Stimulated activated memory B cell treated with anti-CD40 and anti-IgM and Interleukin-4, amounts not matched to agents 10 μg/mL and 1 μg/mL and 100 μg/mL, for 72 hours (primary cell): Measurements from ENCODE around the gene ACTR5.
"Not testable (repeated sequence)": the region's sequence is repeated elsewhere in the genome, so short reads cannot be mapped to it uniquely, and the experiment has no call there.

Experiments
- ATAC-seq: fragments of 150-1000 bp; cut with Tn5 transposase; 2 replicates; pipeline ENCODE4 v1.10.0; 2021
- H3K27ac Mint-ChIP-seq: one replicate; pipeline ENCODE4 v1.8.0; 2022; ENCODE audit warnings: mild to moderate bottlenecking, mixed read lengths
- H3K27me3 Mint-ChIP-seq: one replicate; pipeline ENCODE4 v1.8.0; 2022; ENCODE audit warnings: mixed read lengths
- H3K36me3 Mint-ChIP-seq: one replicate; pipeline ENCODE4 v1.8.0; 2022; ENCODE audit warnings: mixed read lengths
- H3K4me1 Mint-ChIP-seq: one replicate; pipeline ENCODE4 v1.8.0; 2022; ENCODE audit warnings: mixed read lengths
- H3K4me3 Mint-ChIP-seq: one replicate; pipeline ENCODE4 v1.8.0; 2022; ENCODE audit warnings: mild to moderate bottlenecking, moderate library complexity, mixed read lengths
- H3K9me3 Mint-ChIP-seq: one replicate; pipeline ENCODE4 v1.8.0; 2022; ENCODE audit warnings: mixed read lengths

Gene ACTR5

DNA sequence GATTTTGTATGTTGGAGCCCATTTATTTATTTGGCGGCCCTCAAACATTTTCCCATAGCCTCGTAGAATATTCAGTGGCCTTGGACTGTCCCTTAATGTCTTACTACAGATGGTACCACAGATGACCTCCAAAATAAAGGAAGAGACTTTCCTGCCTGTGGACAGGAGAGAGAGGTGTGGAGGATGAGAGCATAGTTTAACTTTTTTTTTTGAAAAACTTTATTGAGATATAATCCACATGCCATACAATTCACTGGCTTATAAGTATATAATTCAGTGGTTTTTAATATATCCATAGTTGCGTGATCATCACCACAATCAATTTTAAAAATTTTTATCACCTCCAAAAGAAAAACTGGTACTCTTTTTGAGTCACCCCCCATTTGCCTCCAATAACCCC, 52.6 kb downstream of the ACTR5 start:
- Mint-ChIP-seq H3K27ac (no peak overlapping the region), H3K4me3 (no peak overlapping the region), H3K9me3 (no peaks in the 10 kb centered on the region), H3K27me3 (no peaks in the 10 kb centered on the region), H3K36me3 (peaks cover 4% of the 10 kb centered on the region), H3K4me1 (peaks cover 23% of the 10 kb centered on the region)
- no peak for ATAC-seq

DNA sequence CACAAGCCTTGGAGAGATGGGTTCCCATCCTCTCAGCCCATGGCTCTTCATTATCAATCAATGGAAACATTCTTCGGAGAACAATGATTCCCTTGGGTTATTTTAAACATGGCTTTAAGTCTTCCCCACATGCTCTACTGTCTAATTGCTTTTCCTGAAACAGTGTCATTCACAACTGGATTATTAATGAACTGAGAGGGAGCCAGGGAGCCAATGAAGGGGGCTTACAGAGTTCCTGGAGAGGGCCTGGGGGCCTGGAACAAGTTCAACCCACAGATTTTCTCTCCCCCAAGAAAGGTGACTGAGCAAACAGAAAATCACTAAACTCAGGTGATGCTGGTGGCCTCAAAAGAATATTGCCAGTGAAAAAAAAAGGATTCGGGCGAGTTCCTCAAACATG, 56.0 kb downstream of the ACTR5 start:
- peak overlapping the region; percentile 84 for H3K27ac Mint-ChIP-seq
- H3K27me3 Mint-ChIP-seq: no peaks in the 10 kb centered on the region
- peaks cover 39% of the 10 kb centered on the region for H3K4me1 Mint-ChIP-seq
- H3K36me3 Mint-ChIP-seq: peaks cover 26% of the 10 kb centered on the region
- no peak for ATAC-seq
- peak overlapping the region; percentile 88 for H3K4me3 Mint-ChIP-seq
- no peaks in the 10 kb centered on the region for H3K9me3 Mint-ChIP-seq

DNA sequence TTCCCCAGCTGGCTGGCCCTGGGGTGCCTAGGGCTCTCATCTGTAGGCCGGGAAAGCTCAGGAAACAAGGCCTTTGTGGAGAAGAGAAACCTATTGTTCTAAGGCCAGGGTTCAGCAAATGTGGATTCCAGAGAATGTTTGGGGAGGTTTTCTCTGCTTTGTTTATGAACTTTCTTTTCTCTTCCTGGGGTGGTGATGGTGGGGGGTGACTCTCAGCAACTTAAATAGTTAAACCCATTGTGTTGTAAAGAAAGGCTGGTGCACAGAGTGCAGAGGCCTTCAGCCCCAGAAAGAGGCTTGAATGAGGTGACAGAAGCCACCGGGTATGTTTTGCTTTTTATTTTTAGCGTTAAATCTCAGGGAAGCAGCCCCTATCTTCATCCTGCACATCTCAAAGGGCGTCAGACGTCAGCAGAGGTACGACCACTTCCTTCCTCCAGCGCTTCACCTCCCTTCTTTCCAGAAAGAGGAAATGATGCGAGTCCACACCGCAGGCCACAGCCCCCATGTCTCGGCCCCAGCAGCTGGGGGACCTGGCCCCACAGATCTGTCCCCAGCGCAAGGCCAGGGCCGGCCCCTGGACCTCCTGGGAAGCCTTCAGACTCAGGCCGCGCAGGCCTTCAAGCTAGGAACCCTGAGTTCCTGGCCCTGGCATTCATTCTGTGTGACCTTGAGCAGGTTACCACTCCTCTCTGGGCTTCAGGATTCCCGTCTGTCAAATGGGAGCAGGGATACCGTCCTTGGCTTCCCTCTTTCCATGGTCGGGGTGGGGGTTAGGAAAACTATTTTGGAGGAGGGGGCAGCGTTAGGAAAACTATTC, 56.6 kb downstream of the ACTR5 start:
- Mint-ChIP-seq H3K27ac (peak overlapping the region; percentile 84), H3K4me1 (peaks cover 46% of the 10 kb centered on the region), H3K36me3 (peaks cover 33% of the 10 kb centered on the region), H3K27me3 (no peaks in the 10 kb centered on the region), H3K9me3 (no peaks in the 10 kb centered on the region), H3K4me3 (peak overlapping the region; percentile 88)
- peak; percentile 85 for ATAC-seq

DNA sequence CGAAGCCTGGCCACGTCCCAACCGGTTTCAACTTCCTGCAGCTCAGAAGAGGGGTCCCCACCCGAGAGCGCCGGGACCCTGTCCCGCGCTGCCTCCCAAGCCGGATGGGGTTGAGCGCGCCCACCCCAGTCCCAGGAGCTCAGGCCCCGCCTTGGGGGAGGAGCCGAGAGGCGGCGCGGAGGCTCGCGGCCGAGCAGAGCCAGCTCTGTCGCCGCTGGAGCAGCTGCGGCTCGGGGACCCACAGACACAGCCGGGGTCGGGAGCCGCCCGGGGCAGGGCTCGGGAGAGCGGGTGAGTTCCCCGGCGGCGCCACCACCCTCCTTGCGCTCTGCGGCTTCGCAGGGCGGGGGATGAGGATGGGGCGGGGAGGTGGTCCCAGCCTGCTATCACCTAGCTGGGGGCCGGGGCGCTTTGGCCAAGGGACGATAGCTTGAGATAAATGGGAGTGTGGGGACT, 57.3 kb downstream of the ACTR5 start, which contains the start of gene PPP1R16B:
PPP1R16B (plus strand) TSS at position 196 of the 456 bp plus-strand sequence. CDS start 30,229 bp downstream, outside the sequence.
- H3K36me3 Mint-ChIP-seq: peaks cover 40% of the 10 kb centered on the region

DNA sequence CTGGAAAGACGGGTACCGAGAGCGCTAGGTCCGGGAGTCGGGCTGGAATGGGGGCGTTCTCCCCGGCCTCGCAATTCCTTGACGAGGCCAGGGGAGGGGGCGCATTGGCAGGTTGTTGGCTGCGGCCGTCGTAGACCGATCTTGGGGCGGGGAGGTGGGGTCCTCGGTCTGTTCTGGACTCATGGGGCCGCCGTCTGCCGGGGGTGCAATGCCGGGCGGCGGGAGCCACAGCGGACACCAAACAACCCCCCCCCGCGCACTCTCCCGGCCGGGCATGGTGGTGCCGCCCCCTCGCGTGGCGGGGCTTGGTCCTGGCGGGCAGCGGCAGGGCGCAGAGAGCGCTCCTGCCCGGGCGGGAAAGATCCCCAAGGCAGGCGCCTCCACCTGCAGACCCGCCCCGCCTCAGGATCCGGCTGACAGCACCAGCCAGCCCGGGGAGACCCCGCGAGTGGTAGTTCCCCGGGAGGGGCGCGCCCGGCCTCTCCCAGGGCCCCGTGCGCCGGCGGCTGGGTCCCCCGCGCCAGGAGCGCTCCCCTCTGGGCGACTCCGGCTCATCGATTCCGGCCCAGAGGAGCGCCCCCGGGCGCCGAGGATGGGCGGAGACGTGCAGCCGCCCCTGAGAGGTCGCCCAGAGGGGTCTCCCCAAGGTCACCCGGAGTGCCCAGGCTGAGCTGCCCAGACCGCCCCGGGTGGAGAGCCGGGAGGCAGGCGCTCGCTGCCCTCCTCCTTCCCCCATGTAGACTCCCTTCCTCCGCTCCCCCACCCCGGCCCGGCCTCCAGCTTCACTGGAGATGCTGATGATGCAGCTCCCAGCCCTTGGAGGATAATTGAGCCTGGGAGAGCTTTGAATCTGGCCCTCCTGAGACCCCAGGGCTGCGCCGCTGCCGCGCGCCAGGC, 57.9 kb downstream of the ACTR5 start:
- Mint-ChIP-seq H3K36me3 (peaks cover 45% of the 10 kb centered on the region), H3K4me1 (peaks cover 59% of the 10 kb centered on the region), H3K27ac (peak overlapping the region; percentile 84), H3K27me3 (no peaks in the 10 kb centered on the region), H3K9me3 (no peaks in the 10 kb centered on the region), H3K4me3 (peak overlapping the region; percentile 88)
- peak; percentile 37 for ATAC-seq

More for the DNA sequence above, 57.3 kb downstream of the ACTR5 start, which contains the start of gene PPP1R16B:
- peak; percentile 88 for ATAC-seq
- H3K4me3 Mint-ChIP-seq: peak within 1 kb of the TSS; percentile 88
- peaks cover 52% of the 10 kb centered on the region for H3K4me1 Mint-ChIP-seq
- no peaks in the 10 kb centered on the region for H3K9me3 Mint-ChIP-seq
- H3K27ac Mint-ChIP-seq: peak within 1 kb of the TSS; percentile 84
- H3K27me3 Mint-ChIP-seq: no peaks in the 10 kb centered on the region

- peak overlapping the region; percentile 84 for H3K27ac Mint-ChIP-seq
- no peaks in the 10 kb centered on the region for H3K27me3 Mint-ChIP-seq
- H3K4me1 Mint-ChIP-seq: peaks cover 67% of the 10 kb centered on the region
- peaks cover 51% of the 10 kb centered on the region for H3K36me3 Mint-ChIP-seq
- H3K9me3 Mint-ChIP-seq: no peaks in the 10 kb centered on the region
- ATAC-seq: peak; percentile 61
- H3K4me3 Mint-ChIP-seq: peak overlapping the region; percentile 88
Observed at GRCh38 chr20:38806855-38807655, 58.8 kb downstream of the ACTR5 start.

GRCh38 chr20:38809942-38810341, 61.7 kb downstream of the ACTR5 start:
- no peak for ATAC-seq
- peaks cover 84% of the 10 kb centered on the region for H3K4me1 Mint-ChIP-seq
- H3K9me3 Mint-ChIP-seq: no peaks in the 10 kb centered on the region
- H3K36me3 Mint-ChIP-seq: peaks cover 57% of the 10 kb centered on the region
- H3K4me3 Mint-ChIP-seq: peak overlapping the region; percentile 88
- no peaks in the 10 kb centered on the region for H3K27me3 Mint-ChIP-seq
- H3K27ac Mint-ChIP-seq: peak overlapping the region; percentile 84

GRCh38 chr20:38810926-38811630, 62.8 kb downstream of the ACTR5 start:
- H3K36me3 Mint-ChIP-seq: peaks cover 63% of the 10 kb centered on the region
- H3K4me3 Mint-ChIP-seq: peak overlapping the region; percentile 88
- ATAC-seq: no peak
- peaks cover 92% of the 10 kb centered on the region for H3K4me1 Mint-ChIP-seq
- H3K27me3 Mint-ChIP-seq: no peaks in the 10 kb centered on the region
- no peaks in the 10 kb centered on the region for H3K9me3 Mint-ChIP-seq
- peak overlapping the region; percentile 84 for H3K27ac Mint-ChIP-seq

- no peaks in the 10 kb centered on the region for H3K9me3 Mint-ChIP-seq
- ATAC-seq: no peak
- H3K4me3 Mint-ChIP-seq: peak overlapping the region; percentile 58
- H3K27me3 Mint-ChIP-seq: no peaks in the 10 kb centered on the region
- peaks cover 64% of the 10 kb centered on the region for H3K36me3 Mint-ChIP-seq
- H3K27ac Mint-ChIP-seq: peak overlapping the region; percentile 84
- H3K4me1 Mint-ChIP-seq: peaks cover 99% of the 10 kb centered on the region
Observed at GRCh38 chr20:38811769-38812168, 63.5 kb downstream of the ACTR5 start.

GRCh38 chr20:38812182-38812581, 63.9 kb downstream of the ACTR5 start:
- Mint-ChIP-seq H3K4me3 (peak overlapping the region; percentile 58), H3K4me1 (peaks cover 99% of the 10 kb centered on the region), H3K9me3 (peaks cover 2% of the 10 kb centered on the region), H3K27me3 (no peaks in the 10 kb centered on the region), H3K27ac (peak overlapping the region; percentile 84), H3K36me3 (peaks cover 64% of the 10 kb centered on the region)
- ATAC-seq: peak; percentile 20

- no peaks in the 10 kb centered on the region for H3K27me3 Mint-ChIP-seq
- H3K4me3 Mint-ChIP-seq: peak overlapping the region; percentile 13
- ATAC-seq: no peak
- H3K27ac Mint-ChIP-seq: peak overlapping the region; percentile 84
- H3K9me3 Mint-ChIP-seq: peaks cover 2% of the 10 kb centered on the region
- peaks cover 99% of the 10 kb centered on the region for H3K4me1 Mint-ChIP-seq
- peaks cover 64% of the 10 kb centered on the region for H3K36me3 Mint-ChIP-seq
Observed at GRCh38 chr20:38812709-38813573, 64.7 kb downstream of the ACTR5 start.

- peak overlapping the region; percentile 84 for H3K27ac Mint-ChIP-seq
- H3K9me3 Mint-ChIP-seq, ATAC-seq, H3K27me3 Mint-ChIP-seq: not testable (repeated sequence)
- peak overlapping the region; percentile 26 for H3K4me3 Mint-ChIP-seq
- peaks cover 68% of the 10 kb centered on the region for H3K36me3 Mint-ChIP-seq
- H3K4me1 Mint-ChIP-seq: peaks cover 100% of the 10 kb centered on the region
Observed at GRCh38 chr20:38813574-38813962, 65.3 kb downstream of the ACTR5 start.

GRCh38 chr20:38815446-38815845, 67.2 kb downstream of the ACTR5 start:
- Mint-ChIP-seq H3K4me3 (peak overlapping the region; percentile 47), H3K4me1 (peaks cover 93% of the 10 kb centered on the region), H3K36me3 (peaks cover 65% of the 10 kb centered on the region), H3K27ac (peak overlapping the region; percentile 90), H3K9me3 (peaks cover 2% of the 10 kb centered on the region), H3K27me3 (no peaks in the 10 kb centered on the region)
- ATAC-seq: no peak
